Right lobe of liver (tissue), 6 donors: ENCODE data around the gene ACER3. TPM values are rescaled to one million over a fixed set of nuclear protein-coding genes. Genes with fewer than 3 reads are reported as not detected.
"Not testable (repeated sequence)": the region's sequence is repeated elsewhere in the genome, so short reads cannot be mapped to it uniquely, and the experiment has no call there.

ENCODE experiments used
- ATAC-seq, 4 donors: fragments of 200-7000 bp; cut with Tn5 transposase; one replicate each; pipeline ENCODE4 v1.9.1; 2020; ENCODE audit warnings: mild to moderate bottlenecking in 4 of 4, moderate library complexity in 4 of 4
- DNase-seq, 3 donors: peaks; one replicate each; pipeline ENCODE4 v3.0.0-alpha.2; 2020
- H3K27ac ChIP-seq, 3 donors: fragments of 200-600 bp; one replicate each; pipeline ENCODE4 v1.8.0; 2022
- H3K27me3 ChIP-seq, 2 donors: fragments of 200-600 bp; one replicate each; pipeline ENCODE4 v1.8.0; 2022
- H3K36me3 ChIP-seq, 4 donors: fragments of 200-600 bp; sonication (generic) in 1 of 4; one replicate each; pipeline versions ENCODE4 v1.5.1 to v1.8.0; 2017 to 2022; ENCODE audit warnings: control low read depth in 1 of 4
- H3K4me1 ChIP-seq, 4 donors: fragments of 200-600 bp; sonication (generic) in 1 of 4; one replicate each; pipeline versions ENCODE4 v1.5.1 to v1.8.0; 2017 to 2022; ENCODE audit warnings: control low read depth in 1 of 4
- H3K4me3 ChIP-seq, 3 donors: fragments of 200-600 bp; one replicate each; pipeline ENCODE4 v1.8.0; 2022
- H3K9me3 ChIP-seq, 4 donors: fragments of 200-600 bp; sonication (generic) in 1 of 4; one replicate each; pipeline versions ENCODE4 v1.5.1 to v1.8.0; 2017 to 2022; ENCODE audit warnings: control low read depth in 1 of 4
- POLR2A ChIP-seq: fragments of 450-650 bp; IDR thresholded peaks from one replicate; pipeline ENCODE4 v1.6.1; 2017; ENCODE audit warnings: antibody characterized with exemption, mild to moderate bottlenecking
- WGBS: methylation state at CpG from one replicate; pipeline ENCODE4 v1.1.6; 2018; ENCODE audit warnings: low coverage, low lambda C conversion rate; ENCODE audit not compliant: insufficient coverage; ENCODE audit errors: missing lambda C conversion rate; 5-methylcytosine and 5-hydroxymethylcytosine counted together
- intact Hi-C, 2 donors: fragments of 100-400 bp; cut with DNase I; formaldehyde crosslinking; loops; one replicate each; pipeline versions ENCODE4 v1.11.2 to v1.14.1; 2022
- total RNA-seq, 6 experiments: library from RNA; depleted of rRNA in 2 of 6; stranded (reverse); fragments of >200 nt in 2 of 6; fragmentation: NEBNext Ultra II Directional in 3 of 6; extraction: Animal tissue kit (Norgen Biotek cat#: 25700) in 3 of 6; gene quantifications; one replicate each; pipeline versions ENCODE4 v1.1.0 to v1.2.4, GENCODE V29; 2016 to 2023
- TF ChIP-seq, protein P1 (sequence below), 4 donors: fragments of 200-600 bp in 3 of 4; fragments of 450-650 bp in 1 of 4; IDR thresholded peaks; one replicate each; pipeline versions ENCODE4 v1.5.1 to v1.8.0; 2016 to 2022; ENCODE audit warnings: antibody characterized with exemption in 4 of 4, mild to moderate bottlenecking in 2 of 4
- donor health status: DM: no; HTN: yes; CAD: no.
- donor health status: DM: no; HTN: no; CAD: no.
- donor health status: DM: no; HTN: no; CAD: no.
- donor health status: DM: no; HTN: yes; CAD: no.
- donor health status: DM: no; HTN: yes; CAD: no.

Gene ACER3
- total RNA-seq, 6 experiments from 2014 or later: 5.1 to 11.6 (median 7.3) TPM

DNA sequence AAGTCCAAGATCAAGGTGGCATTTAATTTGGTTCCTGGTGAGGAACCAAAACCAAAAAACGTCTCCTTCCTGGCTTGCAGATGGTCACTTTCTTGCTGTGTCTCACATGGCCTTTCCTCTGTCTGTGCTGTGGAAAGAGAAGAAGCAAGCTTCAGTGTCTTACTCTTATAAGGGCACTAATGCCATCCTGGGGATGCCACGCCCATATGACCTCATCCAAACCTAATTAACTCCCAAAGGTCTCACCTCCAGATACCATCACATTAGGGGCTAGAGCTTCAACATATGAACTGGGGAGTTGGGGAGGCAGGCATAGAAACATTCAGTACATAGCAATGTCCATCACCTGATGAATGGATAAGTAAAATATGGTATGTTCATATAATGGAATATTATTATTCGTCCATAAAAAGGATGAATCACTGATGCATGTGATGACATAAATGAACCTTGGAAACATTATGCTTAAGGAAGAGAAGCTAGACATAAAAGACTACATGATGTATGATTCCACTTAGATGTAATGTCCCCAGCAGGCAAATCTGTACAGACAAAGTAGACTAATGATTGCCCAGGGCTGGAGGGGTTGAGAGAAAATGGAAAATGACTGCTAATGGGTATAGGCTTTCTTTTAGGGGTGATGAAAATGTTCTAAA lies 94.9 kb downstream of the ACER3 start:
- H3K36me3 ChIP-seq: no peaks in the 10 kb centered on the region
- TF ChIP-seq POLR2A: no peak
- TF ChIP-seq, protein P1, sequence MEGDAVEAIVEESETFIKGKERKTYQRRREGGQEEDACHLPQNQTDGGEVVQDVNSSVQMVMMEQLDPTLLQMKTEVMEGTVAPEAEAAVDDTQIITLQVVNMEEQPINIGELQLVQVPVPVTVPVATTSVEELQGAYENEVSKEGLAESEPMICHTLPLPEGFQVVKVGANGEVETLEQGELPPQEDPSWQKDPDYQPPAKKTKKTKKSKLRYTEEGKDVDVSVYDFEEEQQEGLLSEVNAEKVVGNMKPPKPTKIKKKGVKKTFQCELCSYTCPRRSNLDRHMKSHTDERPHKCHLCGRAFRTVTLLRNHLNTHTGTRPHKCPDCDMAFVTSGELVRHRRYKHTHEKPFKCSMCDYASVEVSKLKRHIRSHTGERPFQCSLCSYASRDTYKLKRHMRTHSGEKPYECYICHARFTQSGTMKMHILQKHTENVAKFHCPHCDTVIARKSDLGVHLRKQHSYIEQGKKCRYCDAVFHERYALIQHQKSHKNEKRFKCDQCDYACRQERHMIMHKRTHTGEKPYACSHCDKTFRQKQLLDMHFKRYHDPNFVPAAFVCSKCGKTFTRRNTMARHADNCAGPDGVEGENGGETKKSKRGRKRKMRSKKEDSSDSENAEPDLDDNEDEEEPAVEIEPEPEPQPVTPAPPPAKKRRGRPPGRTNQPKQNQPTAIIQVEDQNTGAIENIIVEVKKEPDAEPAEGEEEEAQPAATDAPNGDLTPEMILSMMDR (IDR thresholded peaks at IDR 0.05): no peak
- DNase-seq (no peak), ATAC-seq (no peak)
- 82% methylated on average over 3 of the region's 3 CpGs for WGBS
- H3K9me3 ChIP-seq: no peaks in the 10 kb centered on the region
- no peak overlapping the region for H3K4me3 ChIP-seq
- no peaks in the 10 kb centered on the region for H3K4me1 ChIP-seq
- no peak overlapping the region for H3K27ac ChIP-seq
- intact Hi-C loops: no loop called here
- H3K27me3 ChIP-seq: no peaks in the 10 kb centered on the region

DNA sequence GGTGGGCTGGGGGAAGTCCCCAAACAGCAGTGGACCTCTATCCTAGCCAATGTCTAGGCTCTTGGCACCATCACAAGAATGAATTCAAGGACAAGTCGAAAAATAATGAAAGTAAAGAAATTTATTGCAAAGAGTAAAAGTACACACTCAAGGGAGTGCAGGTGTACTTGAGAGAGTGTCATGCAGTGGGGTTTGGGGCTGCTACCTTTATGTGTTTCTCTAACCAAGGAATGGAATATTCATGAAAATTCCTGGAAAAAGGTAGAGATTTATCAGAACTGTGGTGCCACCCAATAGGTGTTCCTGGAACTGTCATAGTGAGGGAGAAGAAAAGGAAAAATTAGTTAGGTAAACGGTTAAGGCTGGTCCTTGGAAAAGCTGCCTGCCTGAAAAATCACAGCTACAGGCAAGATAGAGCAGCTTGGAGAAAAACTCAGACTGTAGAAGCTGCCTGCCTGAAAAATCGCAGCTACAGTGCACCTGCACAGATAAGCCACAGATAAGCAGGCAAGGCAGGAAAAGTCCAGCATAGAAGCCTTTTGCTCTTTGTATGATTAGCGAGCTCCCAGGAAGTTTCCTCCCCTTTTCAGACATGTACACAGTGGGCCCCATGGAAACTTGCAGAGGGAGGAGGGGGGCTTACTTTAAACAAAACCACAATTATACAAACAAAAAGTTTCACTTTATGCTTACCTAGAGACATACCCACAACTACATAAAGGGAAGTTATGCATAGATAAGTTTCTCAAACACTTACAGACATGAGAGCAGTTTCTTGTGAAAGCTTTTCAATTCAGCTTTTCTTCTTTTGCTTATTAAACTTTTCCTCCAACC lies 102.1 kb downstream of the ACER3 start:
- ATAC-seq: peak in 1 of 4 donors; percentile 47
- H3K9me3 ChIP-seq: no peaks in the 10 kb centered on the region
- TF ChIP-seq, protein P1 (IDR thresholded peaks at IDR 0.05): no peak
- TF ChIP-seq POLR2A: no peak
- no peaks in the 10 kb centered on the region for H3K27me3 ChIP-seq
- H3K36me3 ChIP-seq: no peaks in the 10 kb centered on the region
- intact Hi-C loops: no loop called here
- no peak overlapping the region for H3K27ac ChIP-seq
- H3K4me1 ChIP-seq: no peaks in the 10 kb centered on the region
- 57% methylated on average over 3 of the region's 4 CpGs for WGBS
- DNase-seq: no peak
- H3K4me3 ChIP-seq: no peak overlapping the region

DNA sequence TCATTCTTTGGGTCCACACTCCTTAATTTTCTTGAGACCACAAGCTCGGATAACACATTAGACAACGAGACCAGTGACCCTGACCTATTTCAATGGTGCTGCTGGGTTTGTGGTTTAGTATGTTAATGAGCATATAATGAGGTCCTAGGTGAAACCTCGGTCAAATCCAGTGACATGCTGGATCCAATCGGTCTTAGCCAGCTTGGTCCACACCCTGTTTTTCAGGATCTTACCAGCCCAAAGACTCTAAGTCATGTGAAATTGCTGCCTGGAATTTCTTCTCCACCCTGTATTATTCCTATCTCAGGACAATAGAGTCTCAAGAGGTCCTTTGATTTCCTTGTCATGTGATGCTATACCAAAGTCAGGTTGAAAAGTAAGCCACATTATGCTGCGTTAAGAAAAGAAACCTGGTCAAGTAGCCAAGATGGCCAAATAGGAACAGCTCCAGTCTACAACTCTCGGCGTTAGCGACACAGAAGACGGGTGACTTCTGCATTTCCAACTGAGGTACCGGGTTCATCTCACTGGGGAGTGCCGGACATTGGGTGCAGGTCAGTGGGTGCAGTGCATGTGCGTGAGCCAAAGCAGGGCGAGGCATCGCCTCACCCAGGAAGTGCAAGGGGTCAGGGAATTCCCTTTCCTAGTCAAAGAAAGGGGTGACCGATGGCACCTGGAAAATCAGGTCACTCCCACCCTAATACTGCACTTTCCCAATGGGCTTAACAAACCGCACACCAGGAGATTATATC lies 102.9 kb downstream of the ACER3 start:
- H3K36me3 ChIP-seq, intact Hi-C loops, ATAC-seq, H3K4me1 ChIP-seq, H3K4me3 ChIP-seq, H3K27me3 ChIP-seq, H3K9me3 ChIP-seq, DNase-seq, H3K27ac ChIP-seq: not testable (repeated sequence)
- 94% methylated on average over 5 of the region's 16 CpGs for WGBS

DNA sequence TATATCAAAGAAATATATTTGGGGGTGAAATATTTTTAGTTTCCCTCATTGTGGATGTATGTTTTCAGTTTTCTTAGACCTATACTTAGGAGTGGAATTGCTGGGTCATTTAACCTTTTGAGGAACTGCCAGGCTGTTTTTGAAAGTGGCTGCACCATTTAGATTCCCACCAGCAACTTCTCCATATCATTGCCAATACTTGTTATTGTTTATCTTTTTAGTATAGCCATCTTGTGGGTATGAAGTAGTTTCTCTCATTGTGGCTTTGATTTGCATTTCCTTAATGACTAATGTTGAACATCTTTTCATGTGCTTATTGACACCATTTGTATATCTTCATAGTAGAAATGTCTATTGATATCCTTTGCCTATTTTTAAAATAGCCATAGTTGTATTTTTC lies 111.3 kb downstream of the ACER3 start:
- Histone ChIP-seq H3K4me3 (no peak overlapping the region), H3K27ac (no peak overlapping the region), H3K9me3 (peaks cover 0 to 3% (median 0%) of the 10 kb centered on the region in 4 donors), H3K36me3 (no peaks in the 10 kb centered on the region), H3K4me1 (no peaks in the 10 kb centered on the region), H3K27me3 (no peaks in the 10 kb centered on the region)
- no peak for TF ChIP-seq POLR2A
- TF ChIP-seq, protein P1 (IDR thresholded peaks at IDR 0.05): no peak
- intact Hi-C loops: no loop called here
- ATAC-seq: no peak
- no peak for DNase-seq
